Activated naive CD4-positive, alpha-beta T cell treated with anti-CD3 and anti-CD28 coated beads, Interleukin-2, amount 50 U/mL, for 16 hours (primary cell): Measurements from ENCODE around the gene FASN.

Source experiments
- DNase-seq: peaks from one replicate; pipeline ENCODE4 v3.0.0-alpha.2; 2020

The FASN gene

DNA sequence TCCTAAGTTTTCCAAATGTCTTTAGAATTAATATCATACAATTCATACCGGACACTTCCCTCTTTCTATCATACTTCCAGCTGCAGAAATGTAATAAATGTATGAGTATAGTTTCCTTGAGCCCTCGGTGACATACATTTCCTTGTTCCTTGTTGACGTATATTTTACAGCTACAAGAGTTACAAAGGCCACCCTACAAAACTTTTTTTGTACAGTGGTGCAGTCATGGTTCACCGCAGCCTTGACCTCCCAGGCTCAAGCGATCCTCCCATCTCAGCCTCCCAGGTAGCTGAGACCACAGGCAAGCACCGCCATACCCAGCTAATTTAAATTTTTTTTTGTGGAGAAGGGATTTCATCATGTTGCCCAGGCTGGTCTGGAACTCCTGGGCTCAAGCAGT lies 25.2 kb downstream of the FASN start:
- DNase-seq, result no peak

DNA sequence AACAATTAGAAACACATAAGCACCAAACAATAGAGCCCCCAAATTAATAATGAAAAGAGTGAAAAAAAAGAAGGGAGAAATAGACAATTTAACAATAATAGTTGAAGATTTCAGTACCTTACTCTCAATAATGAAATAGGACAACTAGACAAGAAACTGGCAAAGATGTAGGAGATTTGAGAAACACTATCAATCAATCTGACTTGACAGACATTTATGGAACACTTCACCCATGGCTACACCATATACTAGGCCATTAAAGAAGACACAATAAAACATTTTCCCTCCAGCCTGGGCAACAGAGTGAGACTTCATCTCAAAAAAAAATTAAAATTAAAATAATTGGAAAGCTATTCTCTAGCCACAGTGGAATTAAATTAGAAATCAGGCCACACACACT lies 27.4 kb downstream of the FASN start:
- no peak for DNase-seq

DNA sequence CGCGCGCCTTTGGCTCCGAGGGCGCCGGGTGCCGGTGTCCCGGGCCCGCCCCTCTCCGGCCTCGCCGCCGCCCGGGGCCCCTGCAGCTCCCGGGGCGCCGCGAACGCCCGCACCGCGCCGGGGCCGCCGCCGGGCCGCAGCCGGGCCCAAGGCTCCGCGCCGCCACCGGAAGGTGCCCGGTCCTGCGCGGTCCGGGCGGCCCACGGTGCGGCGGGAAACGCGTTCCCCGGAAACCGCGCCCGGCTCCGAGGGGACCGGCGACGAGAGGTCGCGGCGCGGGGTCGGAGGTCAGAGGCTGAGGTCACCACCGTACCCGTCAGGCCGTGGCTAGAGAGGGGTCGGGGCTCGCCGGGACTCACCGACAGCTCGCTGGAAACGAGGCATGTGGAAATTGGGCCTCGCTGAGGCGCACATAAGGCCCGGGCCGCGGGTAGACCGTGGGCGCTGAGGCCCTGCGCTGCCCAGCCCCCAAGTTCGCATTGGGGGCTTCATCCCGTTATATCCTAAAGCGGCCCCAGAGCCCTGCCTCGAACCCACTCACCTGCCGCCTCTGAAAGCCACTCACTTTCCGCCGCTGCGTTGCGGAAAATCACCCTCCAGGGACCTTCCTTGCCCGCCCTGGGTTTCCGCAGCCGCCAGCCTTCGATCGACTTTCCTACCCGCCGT lies 32.3 kb downstream of the FASN start, which contains the start of gene DUS1L:
DUS1L (minus strand) TSS at position 167 of the 666 bp plus-strand sequence. CDS start 745 bp downstream, outside the sequence.
- DNase-seq, result peak; percentile 71

DNA sequence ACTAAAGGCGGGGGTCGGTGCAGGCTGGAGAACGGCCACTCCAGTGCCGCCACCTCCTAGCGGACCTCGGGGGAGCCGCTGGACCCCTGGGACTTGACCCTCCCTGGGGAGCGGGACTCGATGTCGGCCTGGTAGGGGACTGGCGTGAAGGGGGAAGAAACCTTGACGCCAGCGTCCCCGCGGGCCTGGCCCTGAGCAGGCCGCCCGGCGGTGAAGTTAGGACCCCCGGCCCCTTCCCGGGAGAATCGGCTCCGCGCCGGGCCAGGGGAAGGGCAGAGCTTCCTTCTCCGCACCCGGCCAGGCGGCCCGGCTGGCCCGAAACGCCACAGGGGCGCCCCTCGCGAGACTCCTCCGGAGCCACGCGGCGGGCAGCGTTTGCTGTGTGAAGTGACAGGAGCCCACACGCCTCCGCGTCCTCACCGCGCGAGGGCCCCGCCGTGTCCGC lies 32.8 kb downstream of the FASN start:
- peak; percentile 53 for DNase-seq

DNA sequence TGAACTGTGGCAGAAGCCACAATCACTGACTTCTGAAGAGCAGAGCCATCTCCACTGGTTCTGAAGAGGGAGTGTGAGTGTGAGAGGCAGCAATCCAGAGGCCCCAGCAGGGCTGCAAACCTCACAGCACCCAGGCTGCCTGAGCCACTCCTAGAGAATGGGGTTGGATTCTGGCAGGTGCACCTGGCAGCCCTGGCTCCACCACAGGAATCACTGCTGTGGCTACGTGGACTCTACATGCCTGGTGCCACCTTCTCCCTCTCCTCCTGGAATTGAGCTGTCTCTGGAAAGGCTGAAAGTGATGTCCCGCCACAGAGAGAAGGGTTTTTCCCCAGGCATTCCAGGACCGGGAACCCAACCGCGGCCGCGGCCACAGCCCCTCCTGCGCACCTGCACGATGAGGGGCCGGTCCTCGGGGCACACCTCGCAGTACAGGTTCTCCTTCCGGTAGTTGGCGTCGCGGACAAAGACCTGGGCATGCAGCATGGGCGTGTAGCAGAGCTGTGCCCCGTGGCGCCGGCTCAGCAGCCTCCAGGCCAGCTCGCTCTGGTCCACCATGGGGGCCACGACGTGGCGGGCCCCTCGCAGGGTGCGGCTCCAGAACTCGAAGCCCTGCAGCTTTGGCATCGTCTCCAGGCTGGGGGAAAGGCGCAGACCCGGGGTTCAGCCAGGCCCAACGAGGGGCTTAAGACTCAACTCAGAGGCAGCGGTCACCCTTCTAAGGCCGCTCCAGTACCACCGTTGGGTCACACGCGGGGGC lies 33.4 kb downstream of the FASN start:
- DNase-seq, result no peak

DNA sequence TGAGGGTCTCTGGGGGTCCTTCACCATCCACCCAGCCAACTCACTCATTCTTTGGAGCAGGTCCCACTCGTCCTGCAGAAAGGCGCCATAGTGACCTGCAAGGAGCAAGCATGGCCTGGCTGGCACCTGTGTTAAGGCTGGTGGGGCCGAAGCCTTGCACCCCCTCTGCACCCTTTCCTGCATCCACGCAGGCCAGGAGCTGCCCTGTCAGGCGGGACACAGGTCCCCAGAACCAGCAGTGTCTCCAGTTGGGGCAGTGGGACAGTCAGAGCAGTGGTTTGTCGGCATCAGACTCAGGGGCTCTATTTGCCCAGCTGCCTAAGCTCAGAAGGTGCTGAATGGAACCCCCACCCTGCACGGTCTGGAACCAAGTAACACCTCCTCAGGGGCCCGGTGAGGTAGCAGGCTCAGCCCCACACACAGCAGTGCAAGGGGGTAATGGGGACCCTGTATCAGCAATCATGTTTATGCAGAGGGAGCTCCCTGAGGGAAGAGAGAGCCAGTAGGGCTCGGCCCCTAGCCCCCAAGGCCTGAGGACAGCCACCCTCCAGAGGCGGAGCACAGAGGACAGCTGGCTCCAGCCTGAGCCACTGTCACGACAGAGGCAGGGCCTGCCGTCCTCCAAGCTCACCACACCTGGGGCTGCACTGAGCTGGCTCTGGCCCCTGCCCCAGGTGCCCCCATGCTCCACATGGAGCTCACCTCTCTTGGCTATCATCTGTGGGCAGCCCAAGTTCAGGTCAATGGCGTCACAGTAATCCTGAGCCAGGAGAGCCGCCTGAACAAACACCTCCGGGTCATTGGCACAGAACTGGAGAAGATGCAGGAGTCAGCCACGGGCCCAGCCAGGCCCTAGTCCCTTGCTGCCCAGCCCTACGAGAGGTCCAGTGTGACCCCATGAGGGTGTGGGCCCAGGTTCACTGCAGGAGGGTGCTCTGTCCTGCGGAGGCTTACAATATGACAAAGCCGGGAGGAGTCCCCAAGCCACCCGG lies 34.3 kb downstream of the FASN start:
- no peak for DNase-seq

DNA sequence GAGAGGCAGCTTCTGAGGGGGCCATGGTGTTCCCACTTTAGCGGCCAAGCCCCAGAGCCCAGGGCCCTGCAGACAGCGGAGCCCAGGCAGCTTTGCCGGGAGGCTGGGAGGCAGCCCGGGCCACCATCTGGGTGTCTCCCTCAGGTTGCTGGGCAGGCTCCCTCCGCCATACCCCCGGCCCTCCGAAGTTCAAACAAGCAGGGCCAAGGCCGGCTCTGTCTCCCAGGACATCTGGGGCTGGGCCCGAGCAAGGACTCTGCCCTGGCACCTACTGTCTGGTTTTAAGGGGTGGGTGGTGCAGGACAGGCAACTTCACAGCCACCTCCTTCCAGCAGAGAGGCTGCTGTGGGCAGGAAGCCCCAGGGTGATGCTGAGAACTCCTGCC lies 35.1 kb downstream of the FASN start:
- DNase-seq, result no peak

DNA sequence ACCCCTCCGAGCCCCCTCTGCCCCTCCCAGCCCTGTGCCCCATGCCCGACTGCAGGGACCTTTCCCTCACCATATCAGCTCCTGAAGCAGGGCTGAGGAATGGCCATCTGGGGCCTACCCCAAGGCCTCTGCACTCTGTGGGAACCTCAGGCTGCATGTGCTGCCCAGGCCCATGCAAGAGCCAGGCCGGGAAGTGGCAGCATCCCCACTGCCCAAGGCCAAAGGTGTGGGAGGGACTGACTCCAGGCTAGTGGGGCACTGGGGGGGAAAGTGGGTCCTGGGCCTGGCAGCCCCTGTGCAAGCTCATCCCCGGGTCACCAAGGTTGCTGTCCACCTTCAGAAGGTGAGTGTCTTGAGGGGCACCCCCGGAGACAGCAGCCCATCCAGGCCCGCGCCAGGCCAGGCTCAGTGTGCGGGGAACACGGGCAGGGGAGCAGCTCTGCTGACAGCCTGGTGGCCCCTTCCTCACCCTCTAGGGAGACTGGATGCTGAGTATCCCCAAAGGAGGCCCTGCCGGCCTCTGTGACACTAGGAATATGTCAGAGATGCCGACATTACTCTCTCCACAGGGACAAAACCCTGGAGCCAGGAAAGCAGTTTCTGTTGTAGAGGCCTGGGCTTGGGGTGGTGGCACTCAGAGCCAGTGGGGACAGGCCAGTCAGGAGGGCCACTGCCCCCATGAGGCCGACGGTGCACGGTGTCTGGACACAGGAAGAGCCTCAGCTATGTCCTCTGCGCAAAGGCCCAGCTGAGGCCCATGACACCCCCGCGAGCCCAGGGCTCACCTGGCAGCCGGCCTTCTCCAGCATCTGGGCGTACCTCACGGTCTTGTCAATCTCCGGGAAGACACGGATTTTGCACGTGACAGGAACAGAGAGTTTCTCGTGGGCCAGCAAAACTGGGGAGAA lies 35.7 kb downstream of the FASN start:
- no peak for DNase-seq

DNA sequence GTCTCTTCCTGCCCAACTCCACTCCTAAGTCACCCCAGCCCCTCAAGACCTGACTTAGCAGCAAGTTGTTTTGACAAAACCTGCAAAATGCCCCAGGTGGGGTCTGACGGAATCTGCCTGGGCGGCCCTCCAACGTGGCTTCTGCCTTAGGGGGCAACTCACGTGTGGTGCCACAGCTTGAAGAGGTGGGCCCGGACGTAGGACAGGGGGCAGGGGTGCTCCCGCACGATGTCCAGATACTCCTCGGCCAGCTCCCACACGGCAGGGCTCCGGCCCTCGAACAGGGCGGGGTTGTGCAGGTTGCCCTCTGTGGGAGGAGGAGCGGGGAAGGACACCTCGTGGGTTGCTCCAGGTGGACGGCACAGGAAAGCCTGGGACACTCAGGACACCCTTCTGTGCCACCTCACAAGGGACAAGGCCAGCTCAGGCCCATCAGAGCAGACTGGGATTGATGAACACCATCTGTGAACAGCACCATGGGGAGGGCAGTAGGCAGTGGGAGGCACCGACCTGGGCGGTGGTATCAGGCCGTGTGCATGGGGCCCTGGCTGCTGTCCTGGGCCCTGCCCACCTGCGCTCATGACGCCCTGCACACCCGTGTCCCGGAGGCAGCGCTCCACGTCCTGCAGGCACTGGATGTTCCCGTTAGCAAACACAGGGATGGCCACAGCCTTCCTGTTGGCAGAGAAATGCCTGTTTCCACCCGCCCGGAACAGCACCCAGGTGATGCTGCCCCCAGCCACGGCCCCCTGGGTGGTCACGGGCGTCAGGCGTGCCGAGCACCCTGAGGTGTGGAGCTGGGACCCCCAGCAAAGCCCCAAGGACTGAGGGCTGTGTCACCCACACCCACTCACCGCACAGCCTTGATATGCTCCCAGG lies 36.8 kb downstream of the FASN start:
- DNase-seq, result no peak

DNA sequence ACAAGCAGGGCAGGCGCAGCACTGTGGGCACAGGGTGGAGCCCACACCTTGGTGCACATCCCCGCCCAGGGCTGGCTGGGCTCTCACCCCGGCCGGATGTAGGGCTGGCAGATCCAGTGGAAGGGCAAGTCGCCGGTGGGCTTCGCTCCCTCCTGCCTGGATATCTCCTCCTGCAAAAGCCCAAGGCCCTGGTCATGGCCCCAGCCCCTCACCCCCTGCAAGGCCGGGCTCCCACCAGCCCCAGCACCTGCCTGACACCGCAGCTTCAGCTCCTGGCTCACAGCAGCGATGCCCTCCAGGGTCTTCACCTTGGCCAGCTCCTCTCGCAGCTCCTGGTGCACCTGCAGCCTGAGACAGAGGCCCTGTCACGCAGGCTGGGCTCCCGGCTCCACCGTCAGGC lies 37.4 kb downstream of the FASN start:
- DNase-seq, result no peak

DNA sequence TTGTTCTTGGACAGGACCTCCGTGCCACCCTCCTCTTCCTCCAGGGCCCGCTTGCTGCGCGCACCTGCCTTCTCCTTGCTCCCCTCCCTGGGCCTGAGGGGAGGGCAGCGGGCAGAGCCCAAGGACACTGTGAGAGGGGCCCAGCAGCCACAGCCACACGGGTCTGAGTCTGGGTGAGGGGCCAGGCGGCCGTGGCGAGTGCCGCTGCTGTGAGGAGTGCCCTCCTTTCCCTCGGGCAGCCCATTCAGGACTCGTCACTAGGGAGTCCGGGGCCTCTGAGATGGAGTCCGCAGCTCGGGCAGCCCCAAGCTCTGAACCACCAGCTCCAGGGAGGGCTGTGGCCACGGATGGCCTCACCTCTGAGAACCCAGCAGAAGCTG lies 38.0 kb downstream of the FASN start:
- no peak for DNase-seq

DNA sequence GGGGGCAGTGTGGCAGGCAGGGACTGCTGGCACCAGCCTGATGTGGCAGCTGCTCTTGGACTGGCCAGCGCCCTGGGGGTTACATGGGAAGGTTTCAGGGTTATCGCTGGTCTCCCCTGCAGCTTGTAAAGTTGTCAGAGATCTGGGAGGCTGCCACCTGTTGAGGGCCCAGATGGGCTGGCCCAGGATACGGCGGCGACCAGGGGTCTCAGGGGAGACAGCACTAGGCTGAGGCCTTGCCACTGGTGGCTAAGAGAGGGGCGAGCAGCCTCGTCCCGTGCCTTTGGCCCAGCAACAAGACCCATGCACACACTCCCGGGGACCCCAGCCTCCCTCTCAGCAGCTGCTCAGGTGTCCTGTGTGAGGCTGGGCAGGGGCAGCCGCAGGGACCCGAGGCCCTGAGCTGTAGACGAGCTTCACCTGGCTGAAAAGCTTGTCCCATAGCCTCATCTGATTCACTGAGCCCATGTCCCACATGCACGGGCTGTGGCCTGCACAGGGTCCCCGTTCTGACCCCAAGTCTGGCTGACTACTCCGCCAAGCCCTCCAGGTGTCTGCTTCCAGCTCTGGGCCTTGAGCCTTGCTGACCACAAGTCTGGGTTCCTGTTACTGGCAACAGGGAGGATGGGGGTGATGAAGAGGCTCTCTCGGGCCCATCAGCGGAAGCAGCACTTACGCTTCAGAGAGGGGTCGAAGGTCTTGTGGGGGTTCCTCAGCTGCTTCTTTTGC lies 38.6 kb downstream of the FASN start:
- no peak for DNase-seq

DNA sequence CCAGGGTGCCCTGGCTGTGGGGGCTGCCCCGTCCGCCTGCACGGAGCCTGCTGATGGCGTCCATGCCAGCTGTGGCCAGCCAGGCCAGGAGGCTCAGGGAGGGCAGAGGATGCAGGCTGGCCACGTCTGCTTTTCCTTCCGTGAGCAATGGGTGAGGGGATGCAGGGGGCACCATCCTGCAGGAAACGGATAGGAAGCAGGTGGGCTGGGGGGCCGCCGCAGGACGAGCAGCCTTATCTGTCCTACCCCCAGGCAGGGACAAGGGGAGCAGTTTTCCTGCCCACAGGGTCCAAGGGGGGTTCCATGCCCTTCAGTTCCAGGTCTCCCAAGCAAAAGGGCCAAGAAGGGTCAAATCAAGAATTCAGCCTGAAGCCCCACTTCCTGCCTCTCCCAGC lies 39.2 kb downstream of the FASN start:
- DNase-seq, result no peak

DNA sequence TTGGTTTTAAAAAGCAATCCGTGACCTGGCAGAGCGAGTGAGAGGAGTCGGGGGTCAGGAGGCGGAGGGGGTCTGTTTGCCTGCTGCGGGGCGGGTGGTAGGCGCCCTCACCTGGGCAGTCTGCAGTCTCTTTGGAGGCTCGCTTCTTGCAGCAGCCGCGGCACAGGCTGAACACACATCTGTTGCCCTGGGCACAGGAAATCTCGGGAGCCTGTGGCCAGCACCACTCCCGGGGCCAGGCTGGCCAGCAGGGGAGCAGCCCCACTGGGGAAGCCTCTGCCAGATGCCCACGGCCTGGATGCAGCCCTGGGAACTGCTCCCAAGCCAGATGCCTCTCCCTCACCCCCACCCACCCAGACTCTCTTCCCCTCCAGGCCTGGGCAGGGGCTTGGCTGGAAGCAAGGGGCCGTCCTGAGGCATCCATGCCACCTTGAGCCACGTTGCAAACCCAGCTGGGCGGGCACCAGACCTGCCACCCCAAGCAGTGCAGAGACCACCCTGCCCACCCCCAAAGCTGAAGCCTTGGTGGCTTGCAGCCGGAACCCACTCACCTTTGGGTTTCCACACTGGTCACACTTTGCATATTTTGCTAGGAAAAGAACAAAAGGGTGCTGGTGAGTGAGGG lies 39.7 kb downstream of the FASN start:
- no peak for DNase-seq

DNA sequence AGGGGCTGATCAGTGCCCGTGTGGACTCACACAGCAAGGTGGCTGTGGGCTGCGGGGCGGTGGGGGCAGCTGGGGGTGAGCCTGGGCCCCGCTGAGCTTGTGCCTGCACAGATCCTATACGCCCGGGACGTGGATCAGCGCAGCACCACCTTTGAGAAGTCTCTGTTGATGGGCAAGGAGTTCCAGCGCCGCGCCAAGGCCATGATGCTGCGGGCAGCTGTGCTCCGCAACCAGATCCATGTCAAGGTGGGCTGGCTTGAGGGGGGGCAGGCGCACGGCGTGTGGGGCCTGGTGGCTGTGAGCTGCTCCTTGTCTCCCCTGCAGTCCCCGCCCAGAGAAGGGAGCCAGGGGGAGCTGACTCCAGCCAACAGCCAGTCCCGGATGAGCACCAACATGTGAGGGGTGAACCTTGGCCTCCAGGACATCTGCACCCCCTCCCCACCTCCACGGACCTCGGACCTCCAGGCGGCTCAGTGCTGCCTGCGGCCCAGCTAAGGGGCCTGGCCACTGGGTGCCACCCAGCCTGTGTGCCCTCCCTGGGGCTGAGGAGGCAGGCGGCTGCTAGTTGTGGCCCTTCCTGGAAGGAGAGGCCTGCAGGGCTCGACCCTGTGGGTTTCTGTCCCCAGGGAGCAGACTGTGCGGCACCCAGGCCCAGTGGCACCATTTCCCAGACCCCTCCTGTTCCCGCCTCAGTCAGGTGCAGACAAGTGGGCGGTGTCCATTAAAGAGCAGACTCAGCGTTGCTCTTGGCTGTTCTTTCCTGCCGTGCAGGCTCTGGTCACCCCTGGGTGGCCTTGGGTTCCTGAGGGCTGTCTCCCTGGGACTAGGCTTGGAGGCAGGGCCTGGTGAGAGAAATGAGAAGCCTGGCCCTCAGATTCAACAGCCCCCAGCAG lies 41.1 kb downstream of the FASN start:
- DNase-seq, result no peak

DNA sequence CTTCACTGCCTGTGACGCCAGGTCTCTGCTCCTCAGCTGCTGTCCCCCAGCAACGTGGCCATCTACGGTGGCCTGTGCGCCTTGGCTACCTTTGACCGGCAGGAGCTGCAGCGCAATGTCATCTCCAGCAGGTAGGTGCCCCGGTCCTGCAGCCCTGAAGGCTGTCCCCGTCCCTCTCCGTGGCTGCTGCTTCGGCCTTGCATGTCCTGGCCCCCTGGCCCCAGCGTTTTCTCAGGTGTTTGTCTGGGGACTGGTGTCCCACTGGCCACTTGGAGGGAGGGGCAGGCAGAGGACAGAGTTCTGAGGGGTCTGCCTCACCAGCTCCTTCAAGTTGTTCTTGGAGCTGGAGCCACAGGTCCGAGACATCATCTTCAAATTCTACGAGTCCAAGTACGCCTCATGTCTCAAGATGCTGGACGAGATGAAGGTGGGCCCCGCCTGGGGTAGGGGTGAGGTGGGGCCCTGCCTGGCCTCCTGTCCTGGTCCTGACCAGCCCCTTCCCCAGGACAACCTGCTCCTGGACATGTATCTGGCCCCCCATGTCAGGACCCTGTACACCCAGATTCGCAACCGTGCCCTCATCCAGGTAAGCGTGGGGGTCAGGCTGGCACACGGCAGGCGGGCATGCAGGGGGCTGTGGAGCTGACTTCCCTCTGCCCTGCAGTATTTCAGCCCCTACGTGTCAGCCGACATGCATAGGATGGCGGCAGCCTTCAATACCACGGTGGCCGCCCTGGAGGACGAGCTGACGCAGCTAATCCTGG lies 41.9 kb downstream of the FASN start:
- no peak for DNase-seq

DNA sequence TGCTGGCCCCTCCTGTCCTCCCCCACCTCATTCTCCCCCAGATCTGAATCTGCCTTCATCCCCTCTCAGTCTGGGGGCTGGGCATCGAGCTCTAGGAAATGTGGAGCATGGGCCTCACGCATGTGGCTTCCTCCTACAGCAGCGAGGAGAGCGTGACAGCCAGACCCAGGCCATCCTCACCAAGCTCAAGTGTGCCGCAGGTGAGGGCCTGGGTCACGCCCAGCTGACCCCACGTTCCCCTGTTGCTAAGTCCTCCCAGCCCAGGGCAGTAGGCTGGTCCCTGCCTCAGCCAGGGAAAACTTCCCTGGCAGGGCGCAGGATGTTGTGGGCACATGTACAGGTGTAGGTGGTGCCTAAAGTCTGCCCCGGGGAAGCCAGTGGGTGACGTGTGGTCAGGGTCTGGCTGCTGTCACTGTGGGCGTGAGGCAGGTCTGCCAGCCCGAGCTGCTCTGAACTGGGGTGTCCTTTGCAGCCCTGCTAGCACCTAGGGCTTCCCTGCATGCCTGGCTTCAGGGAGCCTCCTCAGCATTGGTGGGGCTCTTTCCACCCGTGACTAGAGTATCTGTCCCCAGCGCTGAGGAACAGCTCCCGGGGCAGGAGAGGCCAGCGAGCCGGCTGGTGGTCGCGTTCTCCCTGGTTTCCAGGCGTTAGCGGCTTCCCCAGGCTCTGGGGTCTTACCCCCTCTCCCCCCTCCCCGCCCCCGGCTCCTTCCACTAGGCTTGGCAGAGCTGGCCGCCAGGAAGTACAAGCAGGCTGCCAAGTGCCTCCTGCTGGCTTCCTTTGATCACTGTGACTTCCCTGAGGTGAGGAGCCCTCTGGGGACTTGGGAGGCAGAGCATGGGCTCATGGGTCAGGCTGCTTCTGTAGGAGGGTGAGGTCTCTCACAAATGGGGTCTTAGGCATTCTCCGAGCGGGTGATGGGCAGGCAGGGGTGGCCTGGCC lies 42.7 kb downstream of the FASN start:
- DNase-seq, result no peak
